Measurements from ENCODE around the gene SERPINE1. TPM values are rescaled to one million over a fixed set of nuclear protein-coding genes. Genes with fewer than 3 reads are reported as not detected.
"Not testable (repeated sequence)": the region's sequence is repeated elsewhere in the genome, so short reads cannot be mapped to it uniquely, and the experiment has no call there.

SERPINE1 gene
- polyA plus RNA-seq, 1 experiment: 356 TPM

- Histone ChIP-seq H3K27ac (ENCODE audit: low read depth, low read length) (peak overlapping the region; percentile 89), H3K9me3 (ENCODE audit: control insufficient read depth, insufficient read depth, low read length) (peaks cover 8% of the 10 kb centered on the region), H3K4me3 (ENCODE audit: low read depth, low read length) (no peak overlapping the region), H3K27me3 (ENCODE audit: control insufficient read depth, insufficient read depth, low read length) (no peaks in the 10 kb centered on the region)
- CTCF ChIA-PET: interaction anchor here (0.7 to 2.1 kb wide), 6 partner anchors 11 to 67 kb away, joined by 3 to 12 read pairs (median 6); no protein-coding TSS in a partner anchor
- DNase-seq (ENCODE audit: low read depth, low spot score): no peak
- no peak for TF ChIP-seq CTCF (IDR thresholded peaks at IDR 0.05; ENCODE audit: low read depth, low read length)
- POLR2A ChIA-PET: interaction anchor here (0.6 to 2.4 kb wide), 12 partner anchors 9 to 393 kb away, joined by 3 to 23 read pairs (median 5); partner anchors contain the start of genes TRIM56 and VGF
Measured at GRCh38 chr7:101125989-101126650, 784 bp upstream of the SERPINE1 start.

- peaks cover 8% of the 10 kb centered on the region for H3K9me3 ChIP-seq (ENCODE audit: control insufficient read depth, insufficient read depth, low read length)
- ChIA-PET POLR2A (interaction anchor here (0.6 to 2.4 kb wide), 13 partner anchors 9 to 543 kb away, joined by 3 to 23 read pairs (median 4); partner anchors contain the start of genes TRIM56, VGF and ZNHIT1), CTCF (interaction anchor here (0.7 to 1.9 kb wide), 5 partner anchors 10 to 233 kb away, joined by 3 to 12 read pairs (median 4); no protein-coding TSS in a partner anchor)
- TF ChIP-seq CTCF (IDR thresholded peaks at IDR 0.05; ENCODE audit: low read depth, low read length): no peak
- H3K27ac ChIP-seq (ENCODE audit: low read depth, low read length): peak overlapping the region; percentile 68
- no peak for DNase-seq (ENCODE audit: low read depth, low spot score)
- H3K4me3 ChIP-seq (ENCODE audit: low read depth, low read length): peak overlapping the region; percentile 91
- no peaks in the 10 kb centered on the region for H3K27me3 ChIP-seq (ENCODE audit: control insufficient read depth, insufficient read depth, low read length)
Measured at GRCh38 chr7:101127460-101128039, 646 bp downstream of the SERPINE1 start.

- no peak for TF ChIP-seq CTCF (IDR thresholded peaks at IDR 0.05; ENCODE audit: low read depth, low read length)
- peaks cover 8% of the 10 kb centered on the region for H3K9me3 ChIP-seq (ENCODE audit: control insufficient read depth, insufficient read depth, low read length)
- no peaks in the 10 kb centered on the region for H3K27me3 ChIP-seq (ENCODE audit: control insufficient read depth, insufficient read depth, low read length)
- DNase-seq (ENCODE audit: low read depth, low spot score): no peak
- peak overlapping the region; percentile 91 for H3K4me3 ChIP-seq (ENCODE audit: low read depth, low read length)
- peak overlapping the region; percentile 57 for H3K27ac ChIP-seq (ENCODE audit: low read depth, low read length)
- ChIA-PET CTCF (interaction anchor here (0.7 to 1.4 kb wide), 4 partner anchors 10 to 234 kb away, joined by 3 to 4 read pairs (median 3); no protein-coding TSS in a partner anchor), POLR2A (interaction anchor here (1.9 to 2.4 kb wide), 3 partner anchors 11 to 43 kb away, joined by 5 to 18 read pairs (median 7); partner anchors contain the start of genes TRIM56 and VGF)
Measured at GRCh38 chr7:101128040-101128834, 1.3 kb downstream of the SERPINE1 start.

GRCh38 chr7:101129603-101130117 is 2.8 kb downstream of the SERPINE1 start:
- H3K27ac ChIP-seq (ENCODE audit: low read depth, low read length): no peak overlapping the region
- DNase-seq (ENCODE audit: low read depth, low spot score): no peak
- H3K9me3 ChIP-seq (ENCODE audit: control insufficient read depth, insufficient read depth, low read length): peaks cover 8% of the 10 kb centered on the region
- no peak for TF ChIP-seq CTCF (IDR thresholded peaks at IDR 0.05; ENCODE audit: low read depth, low read length)
- ChIA-PET CTCF (interaction anchor here (0.6 to 1.4 kb wide), 2 partner anchors 14 to 15 kb away, joined by 3 to 6 read pairs; no protein-coding TSS in a partner anchor), POLR2A (interaction anchor here (1.4 kb wide), 1 partner anchor 12 kb away, joined by 4 read pairs; no protein-coding TSS in a partner anchor)
- H3K27me3 ChIP-seq (ENCODE audit: control insufficient read depth, insufficient read depth, low read length): no peaks in the 10 kb centered on the region
- peak overlapping the region; percentile 31 for H3K4me3 ChIP-seq (ENCODE audit: low read depth, low read length)

GRCh38 chr7:101132626-101133600 is 6.0 kb downstream of the SERPINE1 start:
- not testable (repeated sequence) for H3K27me3 ChIP-seq (ENCODE audit: control insufficient read depth, insufficient read depth, low read length); DNase-seq (ENCODE audit: low read depth, low spot score); H3K9me3 ChIP-seq (ENCODE audit: control insufficient read depth, insufficient read depth, low read length)
- CTCF ChIA-PET: interaction anchor here (2.3 to 3.1 kb wide), 3 partner anchors 11 to 60 kb away, joined by 10 to 26 read pairs (median 10); no protein-coding TSS in a partner anchor
- Histone ChIP-seq H3K27ac (ENCODE audit: low read depth, low read length) (peak overlapping the region; percentile 52), H3K4me3 (ENCODE audit: low read depth, low read length) (0 out of 2 replicates have a peak overlapping the region, but pooled peaks have one; percentile 2)
- POLR2A ChIA-PET: interaction anchor here (2.9 kb wide), 1 partner anchor 10 kb away, joined by 12 read pairs; no protein-coding TSS in a partner anchor

All from AG04450 (cell line).